HepG2 (cell line): Measurements from ENCODE around the gene KRTCAP3. TPM values are rescaled to one million over a fixed set of nuclear protein-coding genes. Genes with fewer than 3 reads are reported as not detected.
A peak's percentile ranks its signal among the peaks of the same experiment; 100 is the strongest.

Source experiments
- ELF3 ChIP-seq: IDR thresholded peaks from 2 replicates; pipeline ENCODE4 v1.6.1; 2016; ENCODE audit warnings: missing genetic modification reagents, missing compliant biosample characterization
- HOXA3 ChIP-seq: sonication (generic); formaldehyde crosslinking; IDR thresholded peaks from 2 replicates; pipeline ENCODE4 v1.5.0; 2020; ENCODE audit warnings: missing genetic modification reagents
- ISX ChIP-seq: sonication (generic); formaldehyde crosslinking; conservative IDR thresholded peaks from 2 replicates; pipeline ENCODE4 v1.5.0; 2020; ENCODE audit warnings: missing genetic modification reagents
- JUNB ChIP-seq: sonication (generic); formaldehyde crosslinking; IDR thresholded peaks from 2 replicates; pipeline ENCODE4 v1.8.0; 2022; ENCODE audit warnings: missing genetic modification reagents, mild to moderate bottlenecking, borderline replicate concordance
- MED13 ChIP-seq: sonication (generic); formaldehyde crosslinking; IDR thresholded peaks from 2 replicates; pipeline ENCODE4 v1.5.0; 2020; ENCODE audit warnings: missing genetic modification reagents
- MIER2 ChIP-seq: IDR thresholded peaks from 2 replicates; pipeline ENCODE4 v1.6.1; 2016; ENCODE audit warnings: missing biosample characterization, missing genetic modification reagents
- POLR2A ChIP-seq, 2 experiments: IDR thresholded peaks; 2 replicates each; pipeline ENCODE4 v1.6.1; 2011; ENCODE audit warnings: low read depth in 2 of 2, low read length in 2 of 2, mild to moderate bottlenecking in 1 of 2, moderate library complexity in 1 of 2; ENCODE audit not compliant: insufficient read depth in 1 of 2
- SNAPC2 ChIP-seq: sonication (generic); formaldehyde crosslinking; IDR thresholded peaks from 2 replicates; pipeline ENCODE4 v1.8.1; 2022; ENCODE audit warnings: mild to moderate bottlenecking, missing genetic modification reagents
- TEAD3 ChIP-seq: optimal IDR thresholded peaks from 2 replicates; pipeline ENCODE3; 2016; ENCODE audit warnings: borderline replicate concordance
- TFE3 ChIP-seq: IDR thresholded peaks from 2 replicates; pipeline ENCODE4 v1.6.1; 2016
- THAP11 ChIP-seq: IDR thresholded peaks from 2 replicates; pipeline ENCODE4 v1.6.1; 2016; ENCODE audit warnings: missing biosample characterization, missing genetic modification reagents
- U2AF1 ChIP-seq: fragments of 200-400 bp; formaldehyde crosslinking; optimal IDR thresholded peaks from 2 replicates; pipeline ENCODE3; 2017; ENCODE audit warnings: mild to moderate bottlenecking, low read depth, low read length
- ZBTB33 ChIP-seq: sonication (generic); formaldehyde crosslinking; IDR thresholded peaks from 2 replicates; pipeline ENCODE4 v1.4.0; 2020; ENCODE audit warnings: missing genetic modification reagents
- ZNF30 ChIP-seq: sonication (generic); formaldehyde crosslinking; IDR thresholded peaks from 2 replicates; pipeline ENCODE4 v1.5.0; 2020; ENCODE audit warnings: mild to moderate bottlenecking, missing genetic modification reagents
- ZNF512 ChIP-seq: sonication (generic); formaldehyde crosslinking; IDR thresholded peaks from 2 replicates; pipeline ENCODE4 v1.4.0; 2020; ENCODE audit warnings: mild to moderate bottlenecking, missing genetic modification reagents
- ZNF766 ChIP-seq: sonication (generic); formaldehyde crosslinking; IDR thresholded peaks from 2 replicates; pipeline ENCODE4 v1.5.0; 2020; ENCODE audit warnings: missing genetic modification reagents, borderline replicate concordance
- ZNF768 ChIP-seq: sonication (generic); formaldehyde crosslinking; IDR thresholded peaks from 2 replicates; pipeline ENCODE4 v1.4.0; 2020; ENCODE audit warnings: missing genetic modification reagents
- ZSCAN30 ChIP-seq: sonication (generic); formaldehyde crosslinking; IDR thresholded peaks from 2 replicates; pipeline ENCODE4 v1.5.0; 2020; ENCODE audit warnings: mild to moderate bottlenecking, missing genetic modification reagents
- polyA plus RNA-seq, 8 experiments: library from polyadenylated mRNA; depleted of rRNA in 3 of 8; stranded (reverse) in 7 of 8; unstranded in 1 of 8; fragments of >200 nt; fragmentation: Illumina TruSeq in 4 of 8; extraction: Trizol in 4 of 8; gene quantifications; 2 replicates each; pipeline versions ENCODE4 v1.2.1 to v1.2.3, GENCODE V29; 2011 to 2016; ENCODE audit warnings: low read depth in 4 of 8, missing spikeins in 1 of 8, mixed read lengths in 1 of 8; ENCODE audit not compliant: insufficient read depth in 1 of 8
- total RNA-seq, 5 experiments: library from RNA; depleted of rRNA; stranded (reverse); fragments of >200 nt; fragmentation: Illumina TruSeq; extraction: Trizol; gene quantifications; 2 replicates each; pipeline ENCODE4 v1.2.3, GENCODE V29; 2016; ENCODE audit warnings: low read depth in 1 of 5

KRTCAP3 gene
- total and polyA plus RNA-seq, 2 of the 13 experiments (the other 11 are each of a cell fraction or from before 2014, with no cell fraction given): 2.1 to 4.5 TPM

GRCh38 chr2:27489498-27490397 lies 47.6 kb downstream of the KRTCAP3 start, which contains the start of gene IFT172 (continued):
- TF ChIP-seq ZBTB33: 0 out of 2 replicates have a peak, but pooled peaks have one; percentile 7
- peak; percentile 98 for TF ChIP-seq HOXA3 (CRISPR knock-in tag)
- TF ChIP-seq SNAPC2 (CRISPR knock-in tag): peak; percentile 87; the same call in 1 of the 2 replicates
- TF ChIP-seq MIER2 (CRISPR knock-in tag): no peak; the same call in 1 of the 2 replicates
- TF ChIP-seq TFE3 (CRISPR knock-in tag): peak; percentile 45; the same call in 1 of the 2 replicates
- no peak for TF ChIP-seq ZNF766
- TF ChIP-seq U2AF1: no peak
- no peak for TF ChIP-seq MED13 (CRISPR knock-in tag)
- peak; percentile 46; the same call in 1 of the 2 replicates for TF ChIP-seq ELF3 (CRISPR knock-in tag)
- TF ChIP-seq POLR2A (IDR thresholded peaks at IDR 0.05; ENCODE audit: insufficient read depth in 1 of 2, low read depth in 2 of 2, low read length in 2 of 2): peak; percentile 83 to 87
- no peak for TF ChIP-seq JUNB (CRISPR knock-in tag)
- peak; percentile 28; the same call in 1 of the 2 replicates for TF ChIP-seq ZNF768
- no peak for TF ChIP-seq ZNF30 (CRISPR knock-in tag)
- no peak for TF ChIP-seq ZNF512 (CRISPR knock-in tag)
- no peak for TF ChIP-seq ISX (CRISPR knock-in tag)
- TF ChIP-seq ZSCAN30 (CRISPR knock-in tag): no peak
- peak; percentile 93 for TF ChIP-seq THAP11 (CRISPR knock-in tag)
- TF ChIP-seq TEAD3 (CRISPR knock-in tag): peak; percentile 69
- TF ChIP-seq, all 625 proteins: peak for 247
